ENCODE measurements around the gene GABARAPL1.

Gene GABARAPL1

DNA sequence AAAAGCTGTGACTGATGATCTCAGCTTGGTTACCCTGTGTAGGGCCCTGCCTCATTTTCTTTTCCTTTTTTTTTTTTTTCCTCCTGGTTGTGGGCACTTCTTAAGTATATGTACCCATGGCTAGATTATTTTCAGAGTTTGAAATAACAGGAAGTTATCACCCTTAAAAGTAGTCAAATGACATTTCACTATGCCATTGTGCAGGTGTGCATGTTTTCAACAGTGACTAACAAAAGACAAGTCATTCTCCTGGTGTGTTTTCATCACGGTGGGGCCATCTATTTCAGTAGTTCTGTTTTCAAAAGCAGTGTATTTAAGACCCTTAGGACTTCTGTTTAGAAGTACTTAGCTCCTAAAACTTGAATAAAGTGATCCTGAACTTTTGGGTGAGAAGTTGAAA lies 15.0 kb downstream of the GABARAPL1 start:
- Mint-ChIP-seq H3K4me3 (no peak overlapping the region), H3K36me3 (ENCODE audit: low read depth) (peaks cover 23% of the 10 kb centered on the region), H3K9me3 (no peaks in the 10 kb centered on the region), H3K27ac (no peak overlapping the region), H3K27me3 (no peaks in the 10 kb centered on the region), H3K4me1 (ENCODE audit: low read depth) (peaks cover 7% of the 10 kb centered on the region)
- intact Hi-C loops (cut with micrococcal nuclease), result no loop called here

DNA sequence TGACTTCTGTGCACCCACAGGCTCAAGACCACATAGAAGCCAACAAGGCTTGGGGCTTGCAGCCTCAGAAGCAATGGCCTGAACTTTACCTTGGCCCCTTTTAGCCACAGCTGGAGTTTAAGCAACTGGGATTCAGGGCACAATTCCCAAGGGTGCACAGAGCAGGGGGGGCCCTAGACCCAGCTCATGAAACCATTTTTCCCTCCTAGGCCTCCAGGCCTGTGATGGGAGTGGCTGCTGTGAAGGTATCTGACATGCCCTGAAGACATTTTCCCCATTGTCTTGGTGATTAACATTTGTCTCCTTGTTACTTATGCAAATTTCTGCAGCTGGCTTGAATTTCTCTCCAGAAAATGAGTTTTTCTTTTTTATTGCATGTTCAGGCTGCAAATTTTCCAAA lies 21.9 kb downstream of the GABARAPL1 start:
- intact Hi-C loops (cut with micrococcal nuclease), result no loop called here
- peaks cover 22% of the 10 kb centered on the region for H3K9me3 Mint-ChIP-seq

GRCh38 chr12:10235761-10236631 lies 23.3 kb downstream of the GABARAPL1 start:
- peaks cover 22% of the 10 kb centered on the region for H3K9me3 Mint-ChIP-seq
- intact Hi-C loops (cut with micrococcal nuclease), result loop anchor here (1.0 to 5.0 kb wide), 4 partner anchors 95 to 1251 kb away; no protein-coding TSS in a partner anchor
- H3K4me1 Mint-ChIP-seq (ENCODE audit: low read depth), result no peaks in the 10 kb centered on the region
- H3K4me3 Mint-ChIP-seq, result no peak overlapping the region
- H3K27me3 Mint-ChIP-seq, result no peaks in the 10 kb centered on the region
- no peak overlapping the region for H3K27ac Mint-ChIP-seq
- peaks cover 7% of the 10 kb centered on the region for H3K36me3 Mint-ChIP-seq (ENCODE audit: low read depth)

More for the DNA sequence above, 21.9 kb downstream of the GABARAPL1 start:
- no peak overlapping the region for H3K4me3 Mint-ChIP-seq
- peaks cover 7% of the 10 kb centered on the region for H3K36me3 Mint-ChIP-seq (ENCODE audit: low read depth)
- H3K4me1 Mint-ChIP-seq (ENCODE audit: low read depth), result no peaks in the 10 kb centered on the region
- H3K27ac Mint-ChIP-seq, result no peak overlapping the region
- no peaks in the 10 kb centered on the region for H3K27me3 Mint-ChIP-seq

DNA sequence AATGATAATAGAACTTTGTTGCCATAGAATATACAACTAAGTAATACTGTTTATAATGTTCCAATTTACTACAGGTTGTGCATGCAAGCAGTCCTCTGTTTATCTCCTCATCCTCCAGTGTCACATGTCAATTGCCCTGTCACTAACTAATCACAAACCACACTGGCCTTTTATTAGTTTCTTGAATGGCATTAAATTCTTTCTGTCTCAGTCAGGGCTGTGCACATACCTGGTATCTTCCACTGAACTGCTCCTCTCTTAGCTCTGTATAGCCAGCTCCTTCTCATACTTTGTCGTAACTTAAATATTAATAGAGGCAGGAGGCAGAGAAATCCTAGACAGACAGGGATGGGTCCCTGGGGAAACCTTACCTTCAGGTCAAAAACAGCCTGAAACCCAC lies 24.0 kb downstream of the GABARAPL1 start:
- H3K4me1 Mint-ChIP-seq (ENCODE audit: low read depth), result no peaks in the 10 kb centered on the region
- intact Hi-C loops (cut with micrococcal nuclease), result loop anchor here (1.0 to 5.0 kb wide), 4 partner anchors 95 to 1251 kb away; no protein-coding TSS in a partner anchor
- no peak overlapping the region for H3K4me3 Mint-ChIP-seq
- H3K36me3 Mint-ChIP-seq (ENCODE audit: low read depth), result peaks cover 7% of the 10 kb centered on the region
- no peaks in the 10 kb centered on the region for H3K27me3 Mint-ChIP-seq
- peaks cover 22% of the 10 kb centered on the region for H3K9me3 Mint-ChIP-seq
- no peak overlapping the region for H3K27ac Mint-ChIP-seq

GRCh38 chr12:10238526-10238925 lies 25.8 kb downstream of the GABARAPL1 start:
- peaks cover 20% of the 10 kb centered on the region for H3K9me3 Mint-ChIP-seq
- H3K27me3 Mint-ChIP-seq, result peaks cover 3% of the 10 kb centered on the region
- H3K36me3 Mint-ChIP-seq (ENCODE audit: low read depth), result peaks cover 5% of the 10 kb centered on the region
- H3K27ac Mint-ChIP-seq, result no peak overlapping the region
- intact Hi-C loops (cut with micrococcal nuclease), result loop anchor here (5.0 kb wide), 1 partner anchor 1249 kb away; no protein-coding TSS in a partner anchor
- H3K4me1 Mint-ChIP-seq (ENCODE audit: low read depth), result peaks cover 5% of the 10 kb centered on the region
- no peak overlapping the region for H3K4me3 Mint-ChIP-seq

GRCh38 chr12:10241290-10241689 lies 28.6 kb downstream of the GABARAPL1 start:
- H3K9me3 Mint-ChIP-seq, result no peaks in the 10 kb centered on the region
- H3K36me3 Mint-ChIP-seq (ENCODE audit: low read depth), result no peaks in the 10 kb centered on the region
- intact Hi-C loops (cut with micrococcal nuclease), result loop anchor here (10.0 kb wide), 1 partner anchor 74 kb away; no protein-coding TSS in a partner anchor
- no peak overlapping the region for H3K4me3 Mint-ChIP-seq
- H3K4me1 Mint-ChIP-seq (ENCODE audit: low read depth), result peaks cover 12% of the 10 kb centered on the region
- H3K27ac Mint-ChIP-seq, result no peak overlapping the region
- peaks cover 5% of the 10 kb centered on the region for H3K27me3 Mint-ChIP-seq

- H3K27me3 Mint-ChIP-seq, result peaks cover 5% of the 10 kb centered on the region
- H3K4me3 Mint-ChIP-seq, result no peak overlapping the region
- intact Hi-C loops (cut with micrococcal nuclease), result loop anchor here (10.0 kb wide), 1 partner anchor 73 kb away; no protein-coding TSS in a partner anchor
- no peaks in the 10 kb centered on the region for H3K9me3 Mint-ChIP-seq
- no peak overlapping the region for H3K27ac Mint-ChIP-seq
- H3K4me1 Mint-ChIP-seq (ENCODE audit: low read depth), result peaks cover 12% of the 10 kb centered on the region
- H3K36me3 Mint-ChIP-seq (ENCODE audit: low read depth), result no peaks in the 10 kb centered on the region
Observed at GRCh38 chr12:10241727-10242126, 29.1 kb downstream of the GABARAPL1 start.

DNA sequence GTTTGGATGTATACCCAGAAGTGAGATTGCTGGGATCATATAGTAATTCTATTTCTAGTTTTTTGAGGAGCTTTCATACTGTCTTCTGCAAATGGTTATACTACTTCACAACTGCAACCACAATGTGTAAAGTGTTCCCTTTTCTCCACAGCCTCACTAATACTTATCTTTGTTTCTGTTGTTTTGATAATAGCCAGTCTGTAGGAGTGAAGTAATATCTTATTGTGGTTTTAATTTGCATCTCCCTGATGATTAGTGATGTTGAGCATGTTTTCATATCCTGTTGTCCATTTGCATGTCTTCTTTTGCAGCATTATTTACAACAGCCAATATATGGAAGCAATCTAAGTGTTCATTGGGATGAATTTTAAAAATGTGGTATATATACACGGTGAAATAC lies 29.9 kb downstream of the GABARAPL1 start:
- H3K4me3 Mint-ChIP-seq, result no peak overlapping the region
- H3K27ac Mint-ChIP-seq, result no peak overlapping the region
- peaks cover 12% of the 10 kb centered on the region for H3K4me1 Mint-ChIP-seq (ENCODE audit: low read depth)
- H3K27me3 Mint-ChIP-seq, result peaks cover 7% of the 10 kb centered on the region
- no peaks in the 10 kb centered on the region for H3K36me3 Mint-ChIP-seq (ENCODE audit: low read depth)
- H3K9me3 Mint-ChIP-seq, result no peaks in the 10 kb centered on the region
- intact Hi-C loops (cut with micrococcal nuclease), result loop anchor here (10.0 kb wide), 1 partner anchor 72 kb away; no protein-coding TSS in a partner anchor

DNA sequence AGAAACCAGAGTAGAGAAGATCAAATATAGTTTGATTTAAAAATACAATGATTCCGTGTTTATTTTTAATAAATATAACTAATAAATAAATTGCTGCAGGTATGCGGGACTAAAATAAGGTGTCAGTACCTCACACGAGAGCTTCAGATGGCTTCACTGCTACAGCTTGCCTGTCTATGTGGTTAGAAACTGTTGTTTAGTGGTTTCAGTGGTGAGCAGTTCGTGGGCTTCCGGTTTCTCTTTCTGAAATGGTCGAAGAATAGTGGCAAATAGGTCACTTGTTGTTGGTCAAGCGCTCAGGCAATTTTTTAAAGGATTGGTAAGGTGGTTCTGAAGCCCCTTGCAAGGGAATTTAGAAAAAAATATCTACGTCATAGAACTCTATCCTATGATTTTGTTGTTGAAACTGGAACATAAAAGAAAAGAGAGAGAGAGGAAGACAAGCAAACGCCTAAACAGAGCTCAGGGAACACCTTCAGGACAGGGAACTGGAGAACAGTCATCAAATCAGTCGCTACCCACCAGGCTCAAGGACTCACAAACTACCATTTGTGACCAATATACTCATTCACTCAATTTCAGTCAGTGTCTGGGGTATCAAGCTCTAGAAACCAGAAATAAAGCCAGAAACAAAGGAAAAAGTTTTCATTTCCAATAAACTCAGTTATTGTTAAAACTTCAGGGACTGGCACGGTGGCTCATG lies 31.3 kb downstream of the GABARAPL1 start:
- no peaks in the 10 kb centered on the region for H3K36me3 Mint-ChIP-seq (ENCODE audit: low read depth)
- H3K27me3 Mint-ChIP-seq, result peaks cover 17% of the 10 kb centered on the region
- H3K4me1 Mint-ChIP-seq (ENCODE audit: low read depth), result peaks cover 12% of the 10 kb centered on the region
- no peaks in the 10 kb centered on the region for H3K9me3 Mint-ChIP-seq
- H3K27ac Mint-ChIP-seq, result peak overlapping the region; percentile 68
- intact Hi-C loops (cut with micrococcal nuclease), result loop anchor here (10.0 kb wide), 1 partner anchor 71 kb away; no protein-coding TSS in a partner anchor
- H3K4me3 Mint-ChIP-seq, result peak overlapping the region; percentile 77

DNA sequence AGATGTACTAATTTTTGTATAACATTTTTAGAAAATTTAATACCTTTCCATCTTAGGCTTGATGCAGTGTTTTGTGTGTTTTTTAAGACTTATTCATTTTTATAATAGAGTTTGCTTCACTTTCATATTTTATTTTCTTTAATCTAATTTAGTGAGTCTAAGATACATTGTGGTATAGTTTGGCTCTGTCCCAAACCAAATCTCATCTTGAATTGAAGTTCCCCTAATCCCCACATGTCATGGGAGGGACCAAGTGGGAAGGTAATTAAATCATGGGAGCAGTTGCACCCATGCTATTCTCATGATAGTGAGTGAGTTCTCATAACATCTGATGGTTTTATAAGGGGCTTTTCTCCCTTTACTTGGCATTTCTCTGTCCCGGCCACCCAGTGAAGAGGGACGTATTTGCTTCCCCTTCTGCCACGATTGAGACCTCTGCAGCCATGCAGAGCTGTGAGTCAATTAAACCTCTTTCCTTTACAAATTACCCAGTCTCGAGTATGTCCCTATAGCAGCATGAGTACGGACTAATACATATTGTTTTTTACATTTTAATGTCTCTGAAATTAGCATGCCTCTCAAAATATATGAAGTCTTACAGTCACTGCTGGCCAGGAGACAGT lies 34.9 kb downstream of the GABARAPL1 start:
- Mint-ChIP-seq H3K4me3 (no peak overlapping the region), H3K27me3 (peaks cover 29% of the 10 kb centered on the region), H3K4me1 (ENCODE audit: low read depth) (peaks cover 12% of the 10 kb centered on the region), H3K9me3 (no peaks in the 10 kb centered on the region), H3K36me3 (ENCODE audit: low read depth) (no peaks in the 10 kb centered on the region), H3K27ac (no peak overlapping the region)
- intact Hi-C loops (cut with micrococcal nuclease), result loop anchor here (10.0 kb wide), 1 partner anchor 67 kb away; no protein-coding TSS in a partner anchor

- Mint-ChIP-seq H3K9me3 (no peaks in the 10 kb centered on the region), H3K4me3 (no peak overlapping the region), H3K27ac (no peak overlapping the region), H3K27me3 (peaks cover 25% of the 10 kb centered on the region), H3K4me1 (ENCODE audit: low read depth) (no peaks in the 10 kb centered on the region), H3K36me3 (ENCODE audit: low read depth) (no peaks in the 10 kb centered on the region)
- intact Hi-C loops (cut with micrococcal nuclease), result loop anchor here (10.0 kb wide), 1 partner anchor 65 kb away; no protein-coding TSS in a partner anchor
Observed at GRCh38 chr12:10249690-10250455, 37.2 kb downstream of the GABARAPL1 start.

GRCh38 chr12:10251669-10252068 lies 39.0 kb downstream of the GABARAPL1 start:
- intact Hi-C loops (cut with micrococcal nuclease), result no loop called here
- H3K27me3 Mint-ChIP-seq, result peaks cover 25% of the 10 kb centered on the region
- H3K27ac Mint-ChIP-seq, result no peak overlapping the region
- no peaks in the 10 kb centered on the region for H3K36me3 Mint-ChIP-seq (ENCODE audit: low read depth)
- H3K4me1 Mint-ChIP-seq (ENCODE audit: low read depth), result no peaks in the 10 kb centered on the region
- H3K9me3 Mint-ChIP-seq, result peaks cover 9% of the 10 kb centered on the region
- no peak overlapping the region for H3K4me3 Mint-ChIP-seq

DNA sequence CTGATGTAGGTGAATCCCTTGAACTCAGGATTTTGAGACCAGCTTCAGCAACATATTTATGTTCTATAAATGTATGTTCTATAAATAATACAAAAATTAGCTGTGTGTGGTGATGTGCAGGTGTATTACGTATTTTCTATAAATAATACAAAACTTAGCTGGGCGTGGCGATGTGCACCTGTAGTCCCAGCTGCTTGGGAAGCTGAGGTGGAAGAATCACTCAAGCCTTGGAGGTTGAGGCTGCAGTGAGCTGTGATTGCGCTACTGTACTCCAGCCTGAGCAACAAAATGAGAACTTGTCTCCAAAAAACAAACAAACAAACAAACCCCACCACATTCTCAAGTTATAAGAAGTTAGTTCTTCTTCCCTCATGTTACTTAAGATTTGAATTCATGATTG lies 39.5 kb downstream of the GABARAPL1 start:
- no peaks in the 10 kb centered on the region for H3K4me1 Mint-ChIP-seq (ENCODE audit: low read depth)
- intact Hi-C loops (cut with micrococcal nuclease), result no loop called here
- H3K27me3 Mint-ChIP-seq, result peaks cover 22% of the 10 kb centered on the region
- H3K4me3 Mint-ChIP-seq, result no peak overlapping the region
- H3K9me3 Mint-ChIP-seq, result peaks cover 9% of the 10 kb centered on the region
- H3K27ac Mint-ChIP-seq, result no peak overlapping the region
- H3K36me3 Mint-ChIP-seq (ENCODE audit: low read depth), result no peaks in the 10 kb centered on the region
